ENCODE results near the gene ARHGAP26.
A peak's percentile ranks its signal among the peaks of the same experiment; 100 is the strongest.

ARHGAP26 gene

GRCh38 chr5:142770650-142771609 lies 753 bp downstream of the ARHGAP26 start:
- Histone ChIP-seq H3K27me3 (ENCODE audit: control insufficient read depth in 5 of 5, insufficient read depth in 4 of 5, low read length in 5 of 5) (no peaks in the 10 kb centered on the region), H3K9me3 (ENCODE audit: control insufficient read depth in 5 of 5, low read length in 5 of 5) (no peaks in the 10 kb centered on the region), H3K4me3 (ENCODE audit: low read depth in 1 of 5, low read length in 5 of 5) (peak overlapping the region; percentile 76 to 99 (median 92)), H3K9ac (ENCODE audit: low read length in 5 of 5) (peak overlapping the region in 4 of 5 donors; percentile 59 to 83 (median 72)), H3K36me3 (ENCODE audit: control insufficient read depth in 5 of 5, insufficient read depth in 5 of 5, low read length in 5 of 5) (no peaks in the 10 kb centered on the region), H3K4me1 (ENCODE audit: control insufficient read depth in 5 of 5, insufficient read depth in 5 of 5, low read length in 5 of 5) (peaks cover 4 to 33% (median 29%) of the 10 kb centered on the region in 5 donors), H3K27ac (ENCODE audit: low read depth, low read length) (peak overlapping the region; percentile 27)

- Histone ChIP-seq H3K36me3 (ENCODE audit: control insufficient read depth in 5 of 5, insufficient read depth in 5 of 5, low read length in 5 of 5) (no peaks in the 10 kb centered on the region), H3K9ac (ENCODE audit: low read length in 5 of 5) (peak overlapping the region in 4 of 5 donors; percentile 59 to 83 (median 72)), H3K4me1 (ENCODE audit: control insufficient read depth in 5 of 5, insufficient read depth in 5 of 5, low read length in 5 of 5) (peaks cover 4 to 33% (median 29%) of the 10 kb centered on the region in 5 donors), H3K27ac (ENCODE audit: low read depth, low read length) (no peak overlapping the region), H3K4me3 (ENCODE audit: low read depth in 1 of 5, low read length in 5 of 5) (peak overlapping the region; percentile 65 to 99 (median 92)), H3K9me3 (ENCODE audit: control insufficient read depth in 5 of 5, low read length in 5 of 5) (no peaks in the 10 kb centered on the region), H3K27me3 (ENCODE audit: control insufficient read depth in 5 of 5, insufficient read depth in 4 of 5, low read length in 5 of 5) (no peaks in the 10 kb centered on the region)
Measured at GRCh38 chr5:142771666-142772065, 1.5 kb downstream of the ARHGAP26 start.

GRCh38 chr5:142772446-142773293 lies 2.5 kb downstream of the ARHGAP26 start:
- H3K9me3 ChIP-seq (ENCODE audit: control insufficient read depth in 5 of 5, low read length in 5 of 5): no peaks in the 10 kb centered on the region
- H3K36me3 ChIP-seq (ENCODE audit: control insufficient read depth in 5 of 5, insufficient read depth in 5 of 5, low read length in 5 of 5): no peaks in the 10 kb centered on the region
- H3K4me3 ChIP-seq (ENCODE audit: low read depth in 1 of 5, low read length in 5 of 5): peak overlapping the region in 4 of 5 donors; percentile 91 to 99 (median 94)
- H3K27me3 ChIP-seq (ENCODE audit: control insufficient read depth in 5 of 5, insufficient read depth in 4 of 5, low read length in 5 of 5): no peaks in the 10 kb centered on the region
- peaks cover 4 to 33% (median 29%) of the 10 kb centered on the region in 5 donors for H3K4me1 ChIP-seq (ENCODE audit: control insufficient read depth in 5 of 5, insufficient read depth in 5 of 5, low read length in 5 of 5)
- H3K9ac ChIP-seq (ENCODE audit: low read length in 5 of 5): peak overlapping the region in 1 of 5 donors; percentile 1
- H3K27ac ChIP-seq (ENCODE audit: low read depth, low read length): no peak overlapping the region

- H3K27me3 ChIP-seq (ENCODE audit: control insufficient read depth in 5 of 5, insufficient read depth in 4 of 5, low read length in 5 of 5): no peaks in the 10 kb centered on the region
Measured at GRCh38 chr5:142777099-142777498, 6.9 kb downstream of the ARHGAP26 start.

GRCh38 chr5:142777850-142778249 lies 7.7 kb downstream of the ARHGAP26 start:
- Histone ChIP-seq H3K27ac (ENCODE audit: low read depth, low read length) (no peak overlapping the region), H3K9ac (ENCODE audit: low read length in 5 of 5) (no peak overlapping the region), H3K36me3 (ENCODE audit: control insufficient read depth in 5 of 5, insufficient read depth in 5 of 5, low read length in 5 of 5) (no peaks in the 10 kb centered on the region), H3K4me1 (ENCODE audit: control insufficient read depth in 5 of 5, insufficient read depth in 5 of 5, low read length in 5 of 5) (peaks cover 0 to 26% (median 20%) of the 10 kb centered on the region in 5 donors), H3K4me3 (ENCODE audit: low read depth in 1 of 5, low read length in 5 of 5) (no peak overlapping the region), H3K27me3 (ENCODE audit: control insufficient read depth in 5 of 5, insufficient read depth in 4 of 5, low read length in 5 of 5) (no peaks in the 10 kb centered on the region), H3K9me3 (ENCODE audit: control insufficient read depth in 5 of 5, low read length in 5 of 5) (no peaks in the 10 kb centered on the region)

More at GRCh38 chr5:142777099-142777498, 6.9 kb downstream of the ARHGAP26 start:
- peaks cover 0 to 32% (median 27%) of the 10 kb centered on the region in 5 donors for H3K4me1 ChIP-seq (ENCODE audit: control insufficient read depth in 5 of 5, insufficient read depth in 5 of 5, low read length in 5 of 5)
- H3K9me3 ChIP-seq (ENCODE audit: control insufficient read depth in 5 of 5, low read length in 5 of 5): no peaks in the 10 kb centered on the region
- no peak overlapping the region for H3K9ac ChIP-seq (ENCODE audit: low read length in 5 of 5)
- no peaks in the 10 kb centered on the region for H3K36me3 ChIP-seq (ENCODE audit: control insufficient read depth in 5 of 5, insufficient read depth in 5 of 5, low read length in 5 of 5)
- no peak overlapping the region for H3K27ac ChIP-seq (ENCODE audit: low read depth, low read length)
- no peak overlapping the region for H3K4me3 ChIP-seq (ENCODE audit: low read depth in 1 of 5, low read length in 5 of 5)

- no peak overlapping the region for H3K27ac ChIP-seq (ENCODE audit: low read depth, low read length)
- no peak overlapping the region for H3K4me3 ChIP-seq (ENCODE audit: low read depth in 1 of 5, low read length in 5 of 5)
- peaks cover 9 to 39% (median 34%) of the 10 kb centered on the region in 5 donors for H3K4me1 ChIP-seq (ENCODE audit: control insufficient read depth in 5 of 5, insufficient read depth in 5 of 5, low read length in 5 of 5)
Measured at GRCh38 chr5:142779163-142779840, 9.1 kb downstream of the ARHGAP26 start.

GRCh38 chr5:142780871-142781270 lies 10.7 kb downstream of the ARHGAP26 start:
- no peak overlapping the region for H3K27ac ChIP-seq (ENCODE audit: low read depth, low read length)
- no peaks in the 10 kb centered on the region for H3K36me3 ChIP-seq (ENCODE audit: control insufficient read depth in 5 of 5, insufficient read depth in 5 of 5, low read length in 5 of 5)
- H3K4me3 ChIP-seq (ENCODE audit: low read depth in 1 of 5, low read length in 5 of 5): no peak overlapping the region
- H3K9ac ChIP-seq (ENCODE audit: low read length in 5 of 5): no peak overlapping the region
- no peaks in the 10 kb centered on the region for H3K9me3 ChIP-seq (ENCODE audit: control insufficient read depth in 5 of 5, low read length in 5 of 5)
- no peaks in the 10 kb centered on the region for H3K27me3 ChIP-seq (ENCODE audit: control insufficient read depth in 5 of 5, insufficient read depth in 4 of 5, low read length in 5 of 5)
- peaks cover 9 to 43% (median 37%) of the 10 kb centered on the region in 5 donors for H3K4me1 ChIP-seq (ENCODE audit: control insufficient read depth in 5 of 5, insufficient read depth in 5 of 5, low read length in 5 of 5)

More at GRCh38 chr5:142779163-142779840, 9.1 kb downstream of the ARHGAP26 start:
- H3K9ac ChIP-seq (ENCODE audit: low read length in 5 of 5): peak overlapping the region in 1 of 5 donors; percentile 19
- H3K36me3 ChIP-seq (ENCODE audit: control insufficient read depth in 5 of 5, insufficient read depth in 5 of 5, low read length in 5 of 5): no peaks in the 10 kb centered on the region
- H3K27me3 ChIP-seq (ENCODE audit: control insufficient read depth in 5 of 5, insufficient read depth in 4 of 5, low read length in 5 of 5): no peaks in the 10 kb centered on the region
- H3K9me3 ChIP-seq (ENCODE audit: control insufficient read depth in 5 of 5, low read length in 5 of 5): no peaks in the 10 kb centered on the region

GRCh38 chr5:142782976-142783530 lies 12.9 kb downstream of the ARHGAP26 start:
- H3K9ac ChIP-seq (ENCODE audit: low read length in 5 of 5): no peak overlapping the region
- no peaks in the 10 kb centered on the region for H3K27me3 ChIP-seq (ENCODE audit: control insufficient read depth in 5 of 5, insufficient read depth in 4 of 5, low read length in 5 of 5)
- H3K36me3 ChIP-seq (ENCODE audit: control insufficient read depth in 5 of 5, insufficient read depth in 5 of 5, low read length in 5 of 5): no peaks in the 10 kb centered on the region
- H3K9me3 ChIP-seq (ENCODE audit: control insufficient read depth in 5 of 5, low read length in 5 of 5): no peaks in the 10 kb centered on the region
- H3K4me3 ChIP-seq (ENCODE audit: low read depth in 1 of 5, low read length in 5 of 5): no peak overlapping the region
- peaks cover 9 to 43% (median 37%) of the 10 kb centered on the region in 5 donors for H3K4me1 ChIP-seq (ENCODE audit: control insufficient read depth in 5 of 5, insufficient read depth in 5 of 5, low read length in 5 of 5)
- no peak overlapping the region for H3K27ac ChIP-seq (ENCODE audit: low read depth, low read length)

- Histone ChIP-seq H3K9ac (ENCODE audit: low read length in 5 of 5) (no peak overlapping the region), H3K27ac (ENCODE audit: low read depth, low read length) (peak overlapping the region; percentile 35), H3K4me3 (ENCODE audit: low read depth in 1 of 5, low read length in 5 of 5) (peak overlapping the region in 4 of 5 donors; percentile 11 to 49 (median 32)), H3K27me3 (ENCODE audit: control insufficient read depth in 5 of 5, insufficient read depth in 4 of 5, low read length in 5 of 5) (no peaks in the 10 kb centered on the region), H3K9me3 (ENCODE audit: control insufficient read depth in 5 of 5, low read length in 5 of 5) (no peaks in the 10 kb centered on the region), H3K4me1 (ENCODE audit: control insufficient read depth in 5 of 5, insufficient read depth in 5 of 5, low read length in 5 of 5) (peaks cover 9 to 43% (median 37%) of the 10 kb centered on the region in 5 donors), H3K36me3 (ENCODE audit: control insufficient read depth in 5 of 5, insufficient read depth in 5 of 5, low read length in 5 of 5) (no peaks in the 10 kb centered on the region)
Measured at GRCh38 chr5:142783601-142784341, 13.6 kb downstream of the ARHGAP26 start.
